RWPE1 (cell line): ENCODE measurements around the gene ACBD5.
A peak's percentile ranks its signal among the peaks of the same experiment; 100 is the strongest.

Source experiments
- CTCF ChIA-PET: fragments of 350-600 bp; sonication (Branson Sonifier 250); formaldehyde crosslinking; extraction: SDS; loops from one replicate; lab custom pipeline; 2021; lab: Yijun Ruan, JAX
- POLR2A ChIA-PET: fragments of 400-600 bp; formaldehyde crosslinking; extraction: SDS; loops from one replicate; lab custom pipeline; 2020; ENCODE audit warnings: antibody characterized with exemption; ENCODE audit not compliant: low non-redundant PET; lab: Yijun Ruan, JAX
- DNase-seq: peaks from one replicate; pipeline ENCODE4 v3.0.0; 2012; ENCODE audit warnings: low spot score
- H3K27ac ChIP-seq: fragments of 450-650 bp; 2 replicates; pipeline ENCODE4 v1.5.1; 2017
- TF ChIP-seq, protein P1 (sequence below): fragments of 450-650 bp; conservative IDR thresholded peaks from 2 replicates; pipeline ENCODE4 v1.5.1; 2017; ENCODE audit warnings: low read depth, mild to moderate bottlenecking

ACBD5 gene

DNA sequence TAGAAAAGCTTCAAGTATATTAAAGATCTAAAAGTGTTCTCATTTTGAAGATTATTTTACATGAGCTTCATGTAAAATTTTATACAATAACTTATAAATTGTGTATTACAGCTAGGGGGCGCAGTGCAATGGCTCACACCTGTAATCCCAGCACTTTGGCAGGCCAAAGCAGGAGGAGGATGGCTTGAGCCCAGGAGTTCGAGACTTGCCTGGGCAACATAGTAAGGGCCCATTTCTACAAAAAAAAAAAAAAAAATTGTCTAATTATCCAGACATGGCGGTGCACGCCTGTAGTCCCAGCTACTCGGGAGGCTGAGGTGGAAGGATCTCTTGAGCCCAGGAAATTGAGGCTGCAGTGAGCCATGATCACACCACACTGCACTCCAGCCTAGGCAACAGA lies 16.6 kb downstream of the ACBD5 start:
- TF ChIP-seq, protein P1, sequence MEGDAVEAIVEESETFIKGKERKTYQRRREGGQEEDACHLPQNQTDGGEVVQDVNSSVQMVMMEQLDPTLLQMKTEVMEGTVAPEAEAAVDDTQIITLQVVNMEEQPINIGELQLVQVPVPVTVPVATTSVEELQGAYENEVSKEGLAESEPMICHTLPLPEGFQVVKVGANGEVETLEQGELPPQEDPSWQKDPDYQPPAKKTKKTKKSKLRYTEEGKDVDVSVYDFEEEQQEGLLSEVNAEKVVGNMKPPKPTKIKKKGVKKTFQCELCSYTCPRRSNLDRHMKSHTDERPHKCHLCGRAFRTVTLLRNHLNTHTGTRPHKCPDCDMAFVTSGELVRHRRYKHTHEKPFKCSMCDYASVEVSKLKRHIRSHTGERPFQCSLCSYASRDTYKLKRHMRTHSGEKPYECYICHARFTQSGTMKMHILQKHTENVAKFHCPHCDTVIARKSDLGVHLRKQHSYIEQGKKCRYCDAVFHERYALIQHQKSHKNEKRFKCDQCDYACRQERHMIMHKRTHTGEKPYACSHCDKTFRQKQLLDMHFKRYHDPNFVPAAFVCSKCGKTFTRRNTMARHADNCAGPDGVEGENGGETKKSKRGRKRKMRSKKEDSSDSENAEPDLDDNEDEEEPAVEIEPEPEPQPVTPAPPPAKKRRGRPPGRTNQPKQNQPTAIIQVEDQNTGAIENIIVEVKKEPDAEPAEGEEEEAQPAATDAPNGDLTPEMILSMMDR = peak; percentile 75
- POLR2A ChIA-PET = no interaction called here
- H3K27ac ChIP-seq = no peak overlapping the region
- CTCF ChIA-PET = interaction anchor here (0.6 to 1.0 kb wide), 8 partner anchors 9 to 1353 kb away, joined by 3 to 7 read pairs (median 4); no protein-coding TSS in a partner anchor
- DNase-seq = no peak

DNA sequence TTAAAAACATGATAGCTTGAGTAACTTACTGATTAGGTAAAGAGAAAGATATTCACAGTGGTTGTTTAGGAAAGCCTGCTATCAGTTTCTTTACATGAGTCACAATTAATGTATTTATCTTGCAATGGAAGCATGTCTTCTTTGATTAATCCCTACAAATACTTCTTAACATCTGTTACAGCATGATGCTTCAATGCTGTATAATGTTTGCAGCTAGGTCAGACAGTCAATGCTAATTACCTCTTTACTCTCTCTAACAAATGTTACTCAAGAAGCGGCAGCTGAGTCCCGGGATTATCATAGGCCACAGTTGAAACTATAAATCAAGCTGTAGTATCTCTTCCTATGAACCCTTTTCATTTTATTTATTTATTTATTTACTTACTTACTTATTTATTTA lies 33.2 kb downstream of the ACBD5 start:
- POLR2A ChIA-PET = no interaction called here
- no peak overlapping the region for H3K27ac ChIP-seq
- DNase-seq = no peak
- TF ChIP-seq, protein P1 = no peak
- CTCF ChIA-PET = interaction anchor here (0.7 kb wide), 1 partner anchor 219 kb away, joined by 3 read pairs; no protein-coding TSS in a partner anchor

GRCh38 chr10:27203806-27204205 lies 36.8 kb downstream of the ACBD5 start:
- CTCF ChIA-PET = no interaction called here
- TF ChIP-seq, protein P1 = no peak
- DNase-seq = no peak
- POLR2A ChIA-PET = no interaction called here
- H3K27ac ChIP-seq = no peak overlapping the region

GRCh38 chr10:27197980-27198620 lies 42.5 kb downstream of the ACBD5 start:
- DNase-seq = no peak
- TF ChIP-seq, protein P1 = no peak
- no peak overlapping the region for H3K27ac ChIP-seq
- ChIA-PET CTCF (interaction anchor here (1.2 kb wide), 1 partner anchor 1043 kb away, joined by 3 read pairs; no protein-coding TSS in a partner anchor), POLR2A (no interaction called here)

GRCh38 chr10:27192284-27192683 lies 48.3 kb downstream of the ACBD5 start:
- DNase-seq = peak; percentile 54
- POLR2A ChIA-PET = interaction anchor here (0.7 kb wide), 1 partner anchor 69 kb away, joined by 3 read pairs; no protein-coding TSS in a partner anchor
- H3K27ac ChIP-seq = peak overlapping the region; percentile 51
- TF ChIP-seq, protein P1 = no peak
- CTCF ChIA-PET = no interaction called here

GRCh38 chr10:27190508-27190907 lies 50.1 kb downstream of the ACBD5 start:
- POLR2A ChIA-PET = no interaction called here
- CTCF ChIA-PET = no interaction called here
- H3K27ac ChIP-seq = no peak overlapping the region
- DNase-seq = no peak
- TF ChIP-seq, protein P1 = no peak
